Tibial nerve (tissue), 3 donors: Measurements from ENCODE around the gene ADGRD1.

ENCODE experiments used
- POLR2A ChIP-seq, 2 donors: fragments of 450-650 bp; IDR thresholded peaks; one replicate each; pipeline ENCODE4 v1.6.1; 2017; ENCODE audit warnings: antibody characterized with exemption in 2 of 2, mild to moderate bottlenecking in 2 of 2, moderate library complexity in 2 of 2
- TF ChIP-seq, protein P1 (sequence below), 5 experiments: fragments of 200-600 bp in 3 of 5; fragments of 450-650 bp in 2 of 5; sonication (generic) in 3 of 5; IDR thresholded peaks; one replicate each; pipeline ENCODE4 v1.5.1; 2016 to 2019; ENCODE audit warnings: antibody characterized with exemption in 5 of 5, mild to moderate bottlenecking in 3 of 5, moderate library complexity in 2 of 5

DNA sequence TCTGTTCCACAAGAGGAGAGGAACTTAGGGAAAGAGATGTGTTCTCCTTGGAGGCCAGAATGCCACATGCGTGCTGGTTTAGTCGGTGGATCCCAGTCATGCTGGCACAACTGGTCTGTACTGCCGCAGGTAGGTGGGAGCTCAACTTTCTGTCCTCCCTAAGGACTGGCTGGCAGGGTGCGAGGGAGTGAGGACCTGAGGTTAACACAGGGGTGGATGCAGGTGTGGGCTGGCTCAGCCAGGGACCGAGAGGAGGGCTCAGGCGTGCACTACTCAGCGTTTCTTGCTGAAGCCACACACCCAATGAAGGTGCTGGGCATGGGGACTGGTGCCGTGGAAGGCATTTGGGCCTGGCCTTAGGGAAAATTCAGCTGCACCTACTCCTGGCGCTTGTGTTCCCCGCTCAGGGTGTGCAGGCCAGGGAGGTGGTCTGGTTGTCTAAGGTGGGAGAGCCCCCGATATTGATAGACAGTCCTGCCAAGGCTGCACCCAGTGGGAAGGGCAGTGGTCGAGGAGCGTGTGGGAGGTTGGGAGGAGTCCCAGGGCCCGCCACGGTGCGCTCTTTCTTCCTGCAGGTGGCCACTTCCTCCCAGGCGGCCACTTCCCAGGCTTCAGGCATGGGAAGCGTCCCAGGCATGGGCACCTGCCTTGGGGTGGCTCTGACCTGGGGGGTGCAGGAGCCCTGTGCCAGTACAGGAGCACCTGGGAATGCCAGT lies 138.4 kb downstream of the ADGRD1 start:
- no peak for TF ChIP-seq POLR2A (IDR thresholded peaks at IDR 0.05)
- TF ChIP-seq, protein P1, sequence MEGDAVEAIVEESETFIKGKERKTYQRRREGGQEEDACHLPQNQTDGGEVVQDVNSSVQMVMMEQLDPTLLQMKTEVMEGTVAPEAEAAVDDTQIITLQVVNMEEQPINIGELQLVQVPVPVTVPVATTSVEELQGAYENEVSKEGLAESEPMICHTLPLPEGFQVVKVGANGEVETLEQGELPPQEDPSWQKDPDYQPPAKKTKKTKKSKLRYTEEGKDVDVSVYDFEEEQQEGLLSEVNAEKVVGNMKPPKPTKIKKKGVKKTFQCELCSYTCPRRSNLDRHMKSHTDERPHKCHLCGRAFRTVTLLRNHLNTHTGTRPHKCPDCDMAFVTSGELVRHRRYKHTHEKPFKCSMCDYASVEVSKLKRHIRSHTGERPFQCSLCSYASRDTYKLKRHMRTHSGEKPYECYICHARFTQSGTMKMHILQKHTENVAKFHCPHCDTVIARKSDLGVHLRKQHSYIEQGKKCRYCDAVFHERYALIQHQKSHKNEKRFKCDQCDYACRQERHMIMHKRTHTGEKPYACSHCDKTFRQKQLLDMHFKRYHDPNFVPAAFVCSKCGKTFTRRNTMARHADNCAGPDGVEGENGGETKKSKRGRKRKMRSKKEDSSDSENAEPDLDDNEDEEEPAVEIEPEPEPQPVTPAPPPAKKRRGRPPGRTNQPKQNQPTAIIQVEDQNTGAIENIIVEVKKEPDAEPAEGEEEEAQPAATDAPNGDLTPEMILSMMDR (IDR thresholded peaks at IDR 0.05), result no peak
